H1 (cell line): ENCODE measurements around the gene PUDP. TPM values are rescaled to one million over a fixed set of nuclear protein-coding genes. Genes with fewer than 3 reads are reported as not detected.

Experiments used
- CTCF ChIA-PET: fragments of 300-600 bp; sonication (Branson Sonifier 250); formaldehyde crosslinking; loops from one replicate; lab custom pipeline; 2021; ENCODE audit not compliant: partially characterized antibody; lab: Charles Lee
- POLR2A ChIA-PET: fragments of 300-600 bp; sonication (Branson Sonifier 250); formaldehyde crosslinking; loops from one replicate; lab custom pipeline; 2021; ENCODE audit warnings: inconsistent platforms; ENCODE audit not compliant: partially characterized antibody; lab: Charles Lee
- DNase-seq, 2 experiments: peaks; one replicate each; pipeline versions ENCODE4 v3.0.0 to v3.0.0-alpha.2; 2010 to 2022; ENCODE audit warnings: low spot score in 2 of 2, low read depth in 1 of 2, mixed read lengths in 1 of 2
- FAIRE-seq: peaks from 2 replicates; lab custom pipeline; 2011; peaks lifted over from hg19 to GRCh38; lab: Jason Lieb, UNC
- H2AFZ ChIP-seq: 2 replicates; pipeline ENCODE4 v1.8.1; 2012; ENCODE audit warnings: low read length, inconsistent platforms
- H2AK5ac ChIP-seq: 2 replicates; pipeline ENCODE4 v1.6.1; 2013; ENCODE audit warnings: low read depth, low read length
- H2BK120ac ChIP-seq: replicated peaks from 2 replicates; pipeline ENCODE3; 2013; ENCODE audit warnings: low read depth, low read length, inconsistent platforms
- H2BK12ac ChIP-seq: 2 replicates; pipeline ENCODE4 v1.6.1; 2013; ENCODE audit warnings: low read depth, low read length
- H2BK15ac ChIP-seq: 2 replicates; pipeline ENCODE4 v1.6.1; 2013; ENCODE audit warnings: low read length
- H2BK20ac ChIP-seq: 2 replicates; pipeline ENCODE4 v1.6.1; 2013; ENCODE audit warnings: low read length
- H2BK5ac ChIP-seq: 2 replicates; pipeline ENCODE4 v1.6.1; 2013; ENCODE audit warnings: low read depth, low read length
- H3K14ac ChIP-seq: 2 replicates; pipeline ENCODE4 v1.6.1; 2013; ENCODE audit warnings: inconsistent platforms; ENCODE audit not compliant: insufficient read length
- H3K18ac ChIP-seq: 2 replicates; pipeline ENCODE4 v1.6.1; 2013; ENCODE audit warnings: low read length; ENCODE audit errors: extremely low read depth
- H3K23ac ChIP-seq: 2 replicates; pipeline ENCODE4 v1.6.1; 2013; ENCODE audit warnings: inconsistent platforms; ENCODE audit not compliant: insufficient read length
- H3K23me2 ChIP-seq: 2 replicates; pipeline ENCODE4 v1.6.1; 2013; ENCODE audit warnings: low read depth, low read length
- H3K27ac ChIP-seq: 2 replicates; pipeline ENCODE4 v1.6.1; 2011; ENCODE audit warnings: low read depth, low read length, inconsistent platforms
- H3K27me3 ChIP-seq, 4 experiments: replicated peaks in 1 of 4; 1 replicate in 1 of 4; 2 replicates in 3 of 4; pipeline versions ENCODE4 v1.6.1 to v1.8.1; 2011 to 2013; ENCODE audit warnings: low read length in 3 of 4, mild to moderate bottlenecking in 3 of 4, inconsistent platforms in 2 of 4, mixed read lengths in 2 of 4, moderate library complexity in 1 of 4; ENCODE audit not compliant: control insufficient read depth in 3 of 4, insufficient read depth in 3 of 4; ENCODE audit errors: extremely low read depth in 1 of 4
- H3K36me3 ChIP-seq, 4 experiments: 2 replicates each; pipeline versions ENCODE4 v1.6.1 to v1.8.1; 2011 to 2013; ENCODE audit warnings: mild to moderate bottlenecking in 4 of 4, low read length in 3 of 4, moderate library complexity in 2 of 4, control low read depth in 1 of 4, inconsistent platforms in 1 of 4; ENCODE audit not compliant: insufficient read depth in 4 of 4, control insufficient read depth in 2 of 4
- H3K4ac ChIP-seq: replicated peaks from 2 replicates; pipeline ENCODE3; 2013; ENCODE audit warnings: low read length, low read depth, mixed read lengths, inconsistent platforms; ENCODE audit not compliant: insufficient read length
- H3K4me1 ChIP-seq, 4 experiments: replicated peaks in 1 of 4; 1 replicate in 1 of 4; 2 replicates in 3 of 4; pipeline versions ENCODE4 v1.6.1 to v1.8.1; 2011 to 2013; ENCODE audit warnings: low read length in 3 of 4, inconsistent platforms in 2 of 4, mixed read lengths in 1 of 4; ENCODE audit not compliant: insufficient read depth in 4 of 4, control insufficient read depth in 3 of 4
- H3K4me2 ChIP-seq, 2 experiments: 2 replicates each; pipeline versions ENCODE4 v1.6.1 to v1.8.1; 2011 to 2013; ENCODE audit warnings: low read depth in 2 of 2, low read length in 2 of 2, control low read depth in 1 of 2, inconsistent platforms in 1 of 2, mild to moderate bottlenecking in 1 of 2; ENCODE audit not compliant: insufficient read depth in 1 of 2
- H3K4me3 ChIP-seq, 4 experiments: fragments of 200-600, 300-600 bp in 1 of 4; sonication (generic), shearing (Covaris generic), sonication (Bioruptor Twin) in 1 of 4; 2 replicates each; pipeline versions ENCODE4 v1.5.1 to v1.8.1; 2011 to 2016; ENCODE audit warnings: low read length in 4 of 4, low read depth in 3 of 4, control low read depth in 2 of 4, inconsistent platforms in 2 of 4, mild to moderate bottlenecking in 2 of 4, mixed read lengths in 1 of 4, moderate library complexity in 1 of 4; ENCODE audit not compliant: insufficient read depth in 2 of 4; ENCODE audit errors: extremely low read depth in 1 of 4
- H3K56ac ChIP-seq: replicated peaks from 2 replicates; pipeline ENCODE3; 2013; ENCODE audit warnings: low read depth, mild to moderate bottlenecking, mixed read lengths, low read length, inconsistent platforms; ENCODE audit not compliant: insufficient read length
- H3K79me1 ChIP-seq: 2 replicates; pipeline ENCODE4 v1.6.1; 2013; ENCODE audit warnings: low read depth, low read length, control low read depth
- H3K79me2 ChIP-seq, 2 experiments: 2 replicates each; pipeline versions ENCODE4 v1.6.1 to v1.8.1; 2012 to 2013; ENCODE audit warnings: low read length in 2 of 2, mild to moderate bottlenecking in 2 of 2, inconsistent platforms in 1 of 2; ENCODE audit not compliant: insufficient read depth in 2 of 2, control insufficient read depth in 1 of 2
- H3K9ac ChIP-seq, 4 experiments: replicated peaks in 1 of 4; 1 replicate in 1 of 4; 2 replicates in 3 of 4; pipeline versions ENCODE4 v1.6.1 to v1.8.1; 2011 to 2013; ENCODE audit warnings: low read depth in 3 of 4, low read length in 3 of 4, control low read depth in 2 of 4, mild to moderate bottlenecking in 2 of 4, moderate library complexity in 2 of 4, inconsistent platforms in 1 of 4; ENCODE audit errors: extremely low read depth in 1 of 4
- H3K9me3 ChIP-seq, 2 experiments: 2 replicates each; pipeline versions ENCODE4 v1.6.1 to v1.8.1; 2012 to 2013; ENCODE audit warnings: mild to moderate bottlenecking in 2 of 2, moderate library complexity in 2 of 2, control low read depth in 1 of 2, inconsistent platforms in 1 of 2, low read depth in 1 of 2, low read length in 1 of 2, mixed read lengths in 1 of 2; ENCODE audit not compliant: insufficient read depth in 2 of 2
- H4K20me1 ChIP-seq, 2 experiments: replicated peaks in 1 of 2; 2 replicates each; pipeline versions ENCODE3 to v1.8.1; 2011 to 2013; ENCODE audit warnings: inconsistent platforms in 2 of 2, low read length in 2 of 2, mild to moderate bottlenecking in 1 of 2; ENCODE audit not compliant: insufficient read depth in 2 of 2, control insufficient read depth in 1 of 2
- H4K5ac ChIP-seq: 2 replicates; pipeline ENCODE4 v1.6.1; 2013; ENCODE audit warnings: low read length, low read depth, mixed read lengths, inconsistent platforms; ENCODE audit not compliant: insufficient read length
- H4K8ac ChIP-seq: 2 replicates; pipeline ENCODE4 v1.8.0; 2013; ENCODE audit warnings: mild to moderate bottlenecking, moderate library complexity, low read length, inconsistent platforms; ENCODE audit not compliant: insufficient read depth; ENCODE audit errors: extremely low read depth
- H4K91ac ChIP-seq: replicated peaks from 2 replicates; pipeline ENCODE3; 2013; ENCODE audit warnings: low read length, mixed read lengths, inconsistent platforms; ENCODE audit not compliant: insufficient read length
- BRCA1 ChIP-seq: IDR thresholded peaks from 2 replicates; pipeline ENCODE4 v1.6.1; 2012; ENCODE audit warnings: low read depth, low read length, improper control_type of control experiment
- CBX8 ChIP-seq: fragments of 300-800, 300-1000 bp; sonication (generic); IDR thresholded peaks from 2 replicates; pipeline ENCODE4 v1.7.1; 2016; ENCODE audit warnings: low read depth, low read length, borderline replicate concordance
- CHD2 ChIP-seq: IDR thresholded peaks from 2 replicates; pipeline ENCODE4 v1.6.1; 2012; ENCODE audit warnings: low read length, improper control_type of control experiment
- HDAC2 ChIP-seq, 2 experiments: fragments of 300-600 bp in 1 of 2; sonication (generic) in 1 of 2; IDR thresholded peaks; 2 replicates each; pipeline ENCODE4 v1.6.1; 2011 to 2012; ENCODE audit warnings: low read depth in 2 of 2, low read length in 2 of 2, mild to moderate bottlenecking in 2 of 2, moderate library complexity in 2 of 2, borderline replicate concordance in 1 of 2, inconsistent platforms in 1 of 2
- KDM5A ChIP-seq: fragments of 200-600 bp; IDR thresholded peaks from 2 replicates; pipeline ENCODE4 v1.7.1; 2012; ENCODE audit warnings: mild to moderate bottlenecking, low read length, inconsistent platforms, mixed read lengths
- NRF1 ChIP-seq: IDR thresholded peaks from 2 replicates; pipeline ENCODE4 v1.6.1; 2011; ENCODE audit warnings: mild to moderate bottlenecking, low read depth, low read length, improper control_type of control experiment
- SAP30 ChIP-seq: fragments of 300-600 bp; sonication (generic); IDR thresholded peaks from 2 replicates; pipeline ENCODE4 v1.7.1; 2012; ENCODE audit warnings: low read length, moderate library complexity, mild to moderate bottlenecking, inconsistent platforms; ENCODE audit not compliant: insufficient read depth, insufficient replicate concordance
- SIRT6 ChIP-seq: IDR thresholded peaks from one replicate; pipeline ENCODE4 v1.7.1; 2012; ENCODE audit warnings: low read length, inconsistent platforms
- ZNF274 ChIP-seq: IDR thresholded peaks from 2 replicates; pipeline ENCODE4 v1.7.0; 2012; ENCODE audit warnings: low read length, borderline replicate concordance; ENCODE audit errors: extremely low read depth
- WGBS, 2 experiments: shearing (Covaris generic) in 1 of 2; methylation state at CpG; one replicate each; pipeline versions ENCODE4 v1.1.6 to v1.1.7; 2013 to 2015; ENCODE audit warnings: low lambda C conversion rate in 2 of 2, mixed read lengths in 2 of 2, inconsistent platforms in 1 of 2, low coverage in 1 of 2, missing lambda C conversion rate in 1 of 2; ENCODE audit not compliant: insufficient replicate concordance in 2 of 2, insufficient coverage in 1 of 2, insufficient read length in 1 of 2; ENCODE audit errors: extremely low coverage in 1 of 2, missing lambda C conversion rate in 1 of 2; 5-methylcytosine and 5-hydroxymethylcytosine counted together
- polyA plus RNA-seq, 7 experiments: library from polyadenylated mRNA; depleted of rRNA in 3 of 7; stranded (reverse) in 5 of 7; unstranded in 2 of 7; fragments of >200 nt in 5 of 7; fragments of 200-250 nt in 2 of 7; gene quantifications; 1 replicate in 5 of 7; 2 replicates in 1 of 7; 4 replicates in 1 of 7; pipeline versions ENCODE4 v1.2.1 to v1.2.3, GENCODE V29; 2011 to 2013; ENCODE audit warnings: missing spikeins in 2 of 7, mixed read lengths in 2 of 7
- total RNA-seq: library from RNA; stranded (reverse); fragmentation: NEBNext Ultra II Directional; extraction: Animal tissue kit (Norgen Biotek cat#: 25700); gene quantifications from 2 replicates; pipeline ENCODE4 v1.2.1, GENCODE V29; 2021

Gene PUDP
- total and polyA plus RNA-seq, 2 of the 8 experiments (the other 6 are each of a cell fraction or from before 2014, with no cell fraction given) = 27.2 to 30.2 TPM

DNA sequence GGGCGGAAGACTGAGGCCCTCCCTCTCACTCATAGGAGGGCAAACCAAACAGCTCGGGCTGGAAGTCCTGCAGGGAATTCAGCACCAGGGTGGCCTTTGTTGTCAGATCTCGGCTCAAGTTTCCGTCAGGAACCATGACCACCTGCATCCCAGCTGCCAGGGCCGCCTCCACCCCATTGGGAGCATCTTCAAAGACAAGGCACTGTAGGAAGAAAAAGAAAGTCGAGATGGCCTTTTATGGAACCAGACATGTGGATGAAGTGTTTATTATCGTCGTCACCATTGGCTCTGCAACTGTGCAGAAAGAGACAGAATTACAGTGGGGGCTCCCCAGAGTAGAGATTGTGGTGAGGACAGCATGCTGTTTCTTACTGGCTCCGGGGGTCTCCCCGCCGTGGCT lies 97.7 kb downstream of the PUDP start:
- H3K27me3 ChIP-seq = no peaks in the 10 kb centered on the region
- H3K79me1 ChIP-seq = no peaks in the 10 kb centered on the region
- TF ChIP-seq KDM5A = no peak
- no peak for TF ChIP-seq CBX8
- TF ChIP-seq BRCA1 = no peak
- no peak for TF ChIP-seq NRF1
- no peak for TF ChIP-seq SIRT6
- TF ChIP-seq HDAC2 (IDR thresholded peaks at IDR 0.05; ENCODE audit: borderline replicate concordance in 1 of 2, low read depth in 2 of 2, low read length in 2 of 2) = no peak
- no peak for TF ChIP-seq SAP30
- TF ChIP-seq CHD2 = no peak
- no peak for TF ChIP-seq ZNF274
- TF ChIP-seq, all 59 proteins: peak for 0
- Histone ChIP-seq H3K14ac (no peak overlapping the region), H4K8ac (no peak overlapping the region), H2BK15ac (no peak overlapping the region), H3K9me3 (no peaks in the 10 kb centered on the region), H3K4ac (no peak overlapping the region), H3K4me2 (no peak overlapping the region), H2BK5ac (no peak overlapping the region), H3K23ac (no peak overlapping the region), H3K36me3 (no peaks in the 10 kb centered on the region; a peak in 1 of 8 replicates), H3K23me2 (no peaks in the 10 kb centered on the region), H3K56ac (no peak overlapping the region), H2BK120ac (no peak overlapping the region), H4K5ac (no peak overlapping the region), H4K20me1 (no peaks in the 10 kb centered on the region), H2BK12ac (no peak overlapping the region), H3K18ac (no peak overlapping the region; the same call in 1 of the 2 replicates), H4K91ac (no peak overlapping the region), H3K4me1 (no peaks in the 10 kb centered on the region; a peak in 1 of 7 replicates), H2AK5ac (no peak overlapping the region), H2BK20ac (no peak overlapping the region), H3K27ac (no peak overlapping the region), H2AFZ (no peak overlapping the region), H3K9ac (no peak overlapping the region), H3K79me2 (no peaks in the 10 kb centered on the region), H3K4me3 (no peak overlapping the region)
- FAIRE-seq = no peak
- CTCF ChIA-PET = no interaction called here
- no peak for DNase-seq
- WGBS, 2 experiments = 87% methylated on average over 9 of the region's 11 CpGs; no CpG with 5 or more reads in 1 of the 2 experiments
- POLR2A ChIA-PET = no interaction called here
